ENCODE measurements around the gene TMEM82.

The TMEM82 gene

GRCh38 chr1:15748690-15749398, 6.5 kb downstream of the TMEM82 start:
- no peak for DNase-seq (ENCODE audit: low read depth)
- TF ChIP-seq CTCF (IDR thresholded peaks at IDR 0.05; ENCODE audit: low read depth, low read length, missing control alignments) = no peak

GRCh38 chr1:15749399-15750291, 7.3 kb downstream of the TMEM82 start:
- H3K4me3 ChIP-seq (ENCODE audit: low read depth, low read length) = no peak overlapping the region
- no peak for DNase-seq (ENCODE audit: low read depth)
- TF ChIP-seq CTCF (IDR thresholded peaks at IDR 0.05; ENCODE audit: low read depth, low read length, missing control alignments) = no peak

More at GRCh38 chr1:15748690-15749398, 6.5 kb downstream of the TMEM82 start:
- H3K4me3 ChIP-seq (ENCODE audit: low read depth, low read length) = no peak overlapping the region

- no peak for DNase-seq (ENCODE audit: low read depth)
- no peak for TF ChIP-seq CTCF (IDR thresholded peaks at IDR 0.05; ENCODE audit: low read depth, low read length, missing control alignments)
Observed at GRCh38 chr1:15750924-15751323, 8.6 kb downstream of the TMEM82 start.

GRCh38 chr1:15751717-15752116, 9.4 kb downstream of the TMEM82 start:
- no peak for DNase-seq (ENCODE audit: low read depth)
- TF ChIP-seq CTCF (IDR thresholded peaks at IDR 0.05; ENCODE audit: low read depth, low read length, missing control alignments) = no peak
- H3K4me3 ChIP-seq (ENCODE audit: low read depth, low read length) = no peak overlapping the region

More at GRCh38 chr1:15750924-15751323, 8.6 kb downstream of the TMEM82 start:
- no peak overlapping the region for H3K4me3 ChIP-seq (ENCODE audit: low read depth, low read length)

- TF ChIP-seq CTCF (IDR thresholded peaks at IDR 0.05; ENCODE audit: low read depth, low read length, missing control alignments) = no peak
- no peak overlapping the region for H3K4me3 ChIP-seq (ENCODE audit: low read depth, low read length)
- no peak for DNase-seq (ENCODE audit: low read depth)
Observed at GRCh38 chr1:15753776-15754175, 11.5 kb downstream of the TMEM82 start.

- TF ChIP-seq CTCF (IDR thresholded peaks at IDR 0.05; ENCODE audit: low read depth, low read length, missing control alignments) = no peak
- no peak for DNase-seq (ENCODE audit: low read depth)
- no peak overlapping the region for H3K4me3 ChIP-seq (ENCODE audit: low read depth, low read length)
Observed at GRCh38 chr1:15755021-15755645, 12.8 kb downstream of the TMEM82 start.

Measured in GM12864 (cell line).